Upper lobe of left lung (tissue), 4 donors: ENCODE data around the gene XRCC6.
A peak's percentile ranks its signal among the peaks of the same experiment; 100 is the strongest.

Experiments
- CTCF ChIP-seq, 6 experiments: fragments of 450-650 bp in 4 of 6; fragments of 200-600 bp in 2 of 6; sonication (generic) in 2 of 6; IDR thresholded peaks; one replicate each; pipeline ENCODE4 v1.5.1; 2016 to 2019; ENCODE audit warnings: antibody characterized with exemption in 6 of 6
- POLR2A ChIP-seq, 4 donors: fragments of 450-650 bp; IDR thresholded peaks; one replicate each; pipeline ENCODE4 v1.5.1; 2016 to 2017; ENCODE audit warnings: antibody characterized with exemption in 4 of 4, mild to moderate bottlenecking in 2 of 4
- POLR2AphosphoS5 ChIP-seq, 2 donors: sonication (generic); formaldehyde crosslinking; IDR thresholded peaks; one replicate each; pipeline ENCODE4 v1.5.1; 2017; ENCODE audit warnings: antibody characterized with exemption in 2 of 2

- no peak for TF ChIP-seq CTCF (IDR thresholded peaks at IDR 0.05)
- TF ChIP-seq POLR2A (IDR thresholded peaks at IDR 0.05) = no peak
- peak in 1 of 2 donors; percentile 19 for TF ChIP-seq POLR2AphosphoS5 (IDR thresholded peaks at IDR 0.05)
Observed at GRCh38 chr22:41638748-41639147, 17.7 kb downstream of the XRCC6 start.
